HG03469 (cell line): ENCODE results near the gene AKR1C8.
"Not testable (repeated sequence)": the region's sequence is repeated elsewhere in the genome, so short reads cannot be mapped to it uniquely, and the experiment has no call there.

ENCODE experiments used
- ATAC-seq: cut with Tn5 transposase; IDR thresholded peaks from one replicate; pipeline ENCODE4 v1.9.1; 2021; ENCODE audit warnings: mild to moderate bottlenecking, moderate library complexity, moderate number of reproducible peaks; ENCODE audit not compliant: unreplicated experiment

Gene AKR1C8

GRCh38 chr10:5168897-5169420, 16.0 kb downstream of the AKR1C8 start:
- ATAC-seq: no peak

- ATAC-seq: no peak
These were observed 19.2 kb downstream of the AKR1C8 start for GRCh38 chr10:5165738-5166137.

- ATAC-seq: no peak
These were observed 21.5 kb downstream of the AKR1C8 start for GRCh38 chr10:5163487-5163886.

GRCh38 chr10:5159126-5159525, 25.8 kb downstream of the AKR1C8 start:
- ATAC-seq: no peak

GRCh38 chr10:5157501-5157900, 27.4 kb downstream of the AKR1C8 start:
- no peak for ATAC-seq

- no peak for ATAC-seq
These were observed 29.0 kb downstream of the AKR1C8 start for GRCh38 chr10:5155951-5156350.

- ATAC-seq: no peak
These were observed 33.9 kb downstream of the AKR1C8 start for GRCh38 chr10:5151076-5151475.

- no peak for ATAC-seq
These were observed 36.3 kb downstream of the AKR1C8 start for GRCh38 chr10:5148678-5149032.

- ATAC-seq: no peak
These were observed 36.8 kb downstream of the AKR1C8 start for GRCh38 chr10:5147981-5148677.

- no peak for ATAC-seq
These were observed 37.5 kb downstream of the AKR1C8 start for GRCh38 chr10:5147255-5147980.

- no peak for ATAC-seq
These were observed 38.1 kb downstream of the AKR1C8 start for GRCh38 chr10:5146920-5147254.

- ATAC-seq: no peak
These were observed 41.8 kb downstream of the AKR1C8 start for GRCh38 chr10:5143137-5143536.

GRCh38 chr10:5142199-5142598, 42.8 kb downstream of the AKR1C8 start:
- ATAC-seq: no peak

- ATAC-seq: not testable (repeated sequence)
These were observed 47.3 kb downstream of the AKR1C8 start for GRCh38 chr10:5137699-5138098.

- no peak for ATAC-seq
These were observed 48.4 kb downstream of the AKR1C8 start for GRCh38 chr10:5136468-5137087.

- no peak for ATAC-seq
These were observed 49.4 kb downstream of the AKR1C8 start for GRCh38 chr10:5135581-5135980.

- no peak for ATAC-seq
These were observed 59.5 kb downstream of the AKR1C8 start for GRCh38 chr10:5125315-5126044.

GRCh38 chr10:5123886-5124285, 61.1 kb downstream of the AKR1C8 start:
- ATAC-seq: no peak

GRCh38 chr10:5119997-5120396, 65.0 kb downstream of the AKR1C8 start:
- not testable (repeated sequence) for ATAC-seq

- no peak for ATAC-seq
These were observed 67.9 kb downstream of the AKR1C8 start for GRCh38 chr10:5117026-5117425.

- no peak for ATAC-seq
These were observed 68.3 kb downstream of the AKR1C8 start for GRCh38 chr10:5116621-5117020.
